ENCODE results near the gene C18orf63.
A peak's percentile ranks its signal among the peaks of the same experiment; 100 is the strongest.
"Not testable (repeated sequence)": the region's sequence is repeated elsewhere in the genome, so short reads cannot be mapped to it uniquely, and the experiment has no call there.

Gene C18orf63

DNA sequence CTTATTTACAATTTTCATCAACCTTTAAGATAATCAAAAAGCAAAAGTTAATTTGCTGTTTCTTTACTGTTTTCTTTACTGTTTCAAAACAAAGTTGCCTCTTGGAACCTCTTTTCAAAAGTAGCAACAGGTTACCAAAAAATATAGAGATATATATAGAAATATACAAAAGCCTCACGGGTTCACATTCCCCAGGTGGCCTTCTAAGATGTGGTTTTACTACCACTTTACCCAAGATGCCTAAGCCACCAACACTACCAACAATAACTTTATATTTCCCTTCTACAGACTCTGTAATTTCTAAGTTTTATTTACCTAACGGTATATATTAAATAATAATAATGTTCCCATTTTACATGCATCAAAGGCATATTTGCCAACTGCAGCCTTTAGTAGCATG lies 28.8 kb upstream of the C18orf63 start:
- DNase-seq, result no peak

DNA sequence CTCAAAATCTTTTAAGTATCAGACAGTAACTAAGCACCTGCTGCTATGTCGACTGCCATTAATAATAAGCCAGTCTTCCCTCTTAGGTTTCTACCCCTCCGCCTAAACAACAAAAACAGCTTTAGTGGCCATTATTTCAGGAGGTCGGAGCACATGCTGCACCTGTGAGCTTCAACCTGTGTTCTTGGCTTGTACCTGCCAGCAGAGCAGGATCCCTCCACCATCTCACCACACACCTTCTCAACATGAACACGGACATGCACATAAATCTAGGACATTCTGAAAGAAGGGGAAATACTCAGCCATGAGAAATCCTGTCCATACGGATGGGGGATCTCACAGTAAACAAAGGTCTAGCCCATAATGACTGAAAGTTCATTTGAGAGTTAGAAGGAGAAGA lies 27.6 kb upstream of the C18orf63 start:
- no peak for DNase-seq

DNA sequence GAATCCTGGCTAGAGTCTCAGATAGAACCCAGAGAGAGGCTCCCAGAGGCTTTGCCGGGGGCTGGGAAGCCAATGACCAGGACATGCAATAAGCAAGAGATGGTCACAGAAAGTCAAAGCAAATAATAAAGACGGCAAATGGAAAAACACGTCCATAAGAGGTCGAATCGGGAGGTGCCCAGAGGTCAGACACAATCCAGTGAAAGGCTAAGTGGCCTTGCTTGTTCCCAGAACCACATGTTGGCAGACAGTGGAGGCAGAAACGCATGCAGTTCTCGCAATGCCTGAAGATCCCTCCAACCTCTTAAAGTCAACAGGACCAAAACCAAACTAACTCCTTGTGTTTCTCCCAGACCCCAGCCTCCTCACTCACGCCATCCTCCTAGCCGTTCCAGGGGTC lies 26.9 kb upstream of the C18orf63 start:
- no peak for DNase-seq

DNA sequence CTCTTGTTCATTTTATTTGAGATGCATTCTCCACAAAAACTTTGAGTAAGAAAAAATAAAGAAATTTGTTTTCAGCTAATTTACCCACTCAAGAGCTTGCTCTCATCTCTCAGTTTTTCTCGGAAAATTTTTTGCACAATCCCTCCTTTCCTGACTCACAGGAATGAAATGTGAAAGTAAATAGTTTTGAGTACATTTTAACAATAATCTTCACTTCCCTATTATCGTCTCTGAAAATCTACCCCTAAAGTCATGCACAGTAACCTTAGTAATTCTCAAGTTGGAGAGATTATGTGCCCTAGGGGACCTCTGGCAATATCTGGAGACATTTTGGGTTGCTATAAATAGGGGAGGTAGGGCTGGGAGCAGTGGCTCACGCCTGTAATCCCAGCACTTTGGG lies 26.5 kb upstream of the C18orf63 start:
- DNase-seq, result peak in 1 of 4 experiments; percentile 5

DNA sequence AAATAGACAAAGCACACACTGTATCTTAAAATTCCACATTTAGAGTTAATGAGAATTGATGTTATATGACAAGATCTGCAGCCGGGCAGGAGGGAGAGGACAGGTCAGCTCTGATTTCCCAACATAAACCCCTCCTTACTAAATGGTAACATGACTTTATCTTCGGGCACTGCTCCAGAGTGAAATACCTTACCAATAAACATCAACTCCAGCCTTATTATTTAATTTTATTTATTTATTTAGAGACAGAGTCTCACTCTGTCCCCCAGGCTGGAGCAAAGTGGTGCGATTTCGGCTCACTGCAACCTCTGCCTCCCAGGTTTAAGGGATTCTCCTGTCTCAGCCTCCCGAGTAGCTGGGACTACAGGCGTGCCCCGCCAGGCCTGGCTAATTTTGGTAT lies 25.6 kb upstream of the C18orf63 start:
- DNase-seq, result no peak

DNA sequence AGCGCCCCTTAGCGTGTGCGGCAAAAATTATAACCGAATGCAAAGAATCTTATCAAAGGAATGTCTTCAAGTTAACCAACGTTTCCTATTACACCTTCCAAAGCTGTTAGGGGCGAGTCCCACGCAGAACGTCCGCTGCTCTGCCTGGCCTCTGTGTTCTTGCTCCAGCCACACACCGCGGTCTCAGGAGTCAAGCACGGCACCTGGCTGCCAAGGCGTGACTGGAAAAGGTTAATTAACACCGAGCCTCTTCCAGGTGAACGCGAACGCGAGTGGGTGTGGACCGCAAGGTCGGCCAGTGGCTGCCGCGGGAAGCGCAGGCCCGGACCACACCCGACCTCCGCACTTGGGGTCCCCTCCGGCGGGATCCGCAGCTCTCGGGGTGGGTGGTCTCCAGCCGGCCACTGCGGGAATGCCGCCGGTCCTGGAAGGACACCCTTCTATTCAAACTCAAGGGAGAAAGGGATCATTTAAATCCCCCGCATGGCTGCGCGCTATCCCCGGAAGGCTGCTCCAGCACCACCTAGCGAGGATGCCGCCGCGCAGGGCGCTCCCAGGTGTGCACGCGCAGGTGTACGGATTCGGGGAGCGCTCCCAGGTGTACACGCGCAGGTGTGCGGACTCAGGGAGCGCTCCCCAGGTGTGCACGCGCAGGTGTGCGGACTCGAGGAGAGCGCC lies 24.7 kb upstream of the C18orf63 start:
- peak in 1 of 4 experiments; percentile 20 for DNase-seq

DNA sequence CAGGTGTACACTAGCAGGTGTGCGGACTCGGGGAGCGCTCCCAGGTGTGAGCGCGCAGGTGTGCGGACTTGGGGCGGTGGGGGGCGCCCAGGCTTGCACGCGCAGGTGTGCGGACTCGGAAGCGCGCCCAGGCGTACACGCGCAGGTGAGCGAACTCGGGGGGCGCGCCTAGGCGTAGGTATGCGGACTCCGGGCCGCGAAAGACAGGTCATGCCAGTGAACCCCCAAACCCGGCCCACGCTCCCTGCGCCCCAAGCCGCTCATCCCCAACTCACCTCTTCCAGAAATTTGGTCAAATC lies 24.2 kb upstream of the C18orf63 start:
- DNase-seq, result no peak

DNA sequence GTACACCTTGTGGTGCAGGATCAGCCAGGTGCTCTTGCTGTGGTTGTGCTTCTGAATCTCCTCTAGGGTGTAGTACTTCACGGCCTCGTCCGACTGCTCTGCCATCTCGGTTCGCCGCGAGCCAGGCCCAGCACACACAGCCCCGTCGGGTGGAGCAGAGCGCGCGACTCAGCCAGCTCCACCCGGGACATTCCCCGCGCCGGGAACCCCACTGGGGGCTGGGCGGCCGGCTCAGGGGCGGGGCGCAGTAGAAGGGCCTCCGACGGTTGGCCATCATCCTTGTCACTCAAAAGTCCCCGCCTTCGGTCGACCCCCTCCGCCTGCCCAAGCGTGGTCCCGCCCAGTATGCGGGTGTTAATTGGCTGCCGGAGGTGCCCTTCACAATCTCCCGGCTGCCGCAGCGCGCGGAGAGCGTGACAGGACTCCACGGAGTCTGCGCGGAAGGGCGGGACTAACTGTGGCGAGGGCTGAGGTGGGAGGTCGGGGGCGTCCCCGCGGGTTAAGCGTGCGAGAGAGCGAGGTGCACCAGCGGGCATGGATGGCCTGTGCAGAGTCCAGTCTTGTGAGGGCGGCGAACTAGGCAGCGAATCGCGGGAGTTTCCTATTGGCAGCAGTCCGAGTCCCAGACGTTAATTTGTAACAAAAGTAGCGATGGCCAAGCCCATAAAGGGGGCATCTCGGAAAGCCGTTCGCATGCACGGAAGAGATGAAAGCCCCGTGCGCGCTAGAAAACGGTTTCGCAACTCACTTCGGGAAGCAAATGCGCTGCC lies 23.7 kb upstream of the C18orf63 start, which contains the start of gene CYB5A:
Gene CYB5A, minus strand, starts transcription at position 193 of the 770 bp plus-strand sequence. Its CDS starts 88 bp downstream, at position 105.
- peak; percentile 98 to 99 (median 98) for DNase-seq

DNA sequence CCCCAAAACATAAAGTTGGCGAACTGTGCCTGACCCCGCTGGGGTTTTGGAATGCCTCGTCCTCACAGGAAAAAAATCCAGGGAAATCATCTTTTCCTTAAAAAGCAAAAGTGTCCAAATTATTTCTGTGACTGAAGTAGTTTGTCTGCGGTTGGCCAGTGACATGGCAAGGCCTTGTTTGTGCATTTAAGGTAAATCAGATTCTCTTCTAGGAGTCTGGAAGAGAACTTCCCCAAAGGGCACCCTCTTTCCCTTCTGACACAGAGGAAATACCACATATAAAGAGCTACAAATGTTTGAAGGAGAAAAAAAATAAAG lies 23.1 kb upstream of the C18orf63 start:
- DNase-seq, result peak in 3 of 4 experiments; percentile 14 to 43 (median 30)

DNA sequence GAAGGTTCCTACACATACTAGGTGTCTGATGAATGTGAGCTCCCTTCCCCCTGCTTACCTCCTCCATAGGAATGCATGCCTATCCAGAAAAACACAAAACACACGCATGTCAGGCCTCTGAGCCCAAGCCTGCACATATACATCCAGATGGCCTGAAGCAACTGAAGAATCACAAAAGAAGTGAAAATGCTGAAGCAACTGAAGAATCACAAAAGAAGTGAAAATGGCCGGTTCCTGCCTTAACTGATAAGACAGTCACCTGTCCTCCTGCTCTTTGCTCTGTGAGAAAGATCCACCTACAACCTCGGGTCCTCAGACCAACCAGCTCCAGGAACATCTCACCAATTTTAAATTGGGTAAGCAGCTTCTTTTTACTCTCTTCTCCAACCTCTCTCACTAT lies 22.7 kb upstream of the C18orf63 start:
- DNase-seq, result not testable (repeated sequence)

DNA sequence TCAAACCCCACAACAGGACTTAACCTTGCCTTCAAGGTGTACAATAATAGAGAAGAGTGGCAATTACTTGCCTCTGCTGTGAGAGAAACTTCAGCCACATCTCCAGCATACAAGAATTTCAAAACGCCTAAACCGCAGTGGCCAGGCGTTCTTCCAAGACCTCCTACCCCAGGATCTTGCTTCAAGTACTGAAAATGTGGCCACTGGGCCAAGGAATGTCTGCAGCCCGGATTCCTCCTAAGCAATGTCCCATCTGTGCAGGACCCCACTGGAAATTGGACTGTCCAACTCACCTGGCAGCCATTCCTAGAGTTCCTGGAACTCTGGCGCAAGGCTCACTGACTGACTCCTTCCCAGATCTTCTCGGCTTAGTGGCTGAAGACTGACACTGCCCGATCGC lies 21.1 kb upstream of the C18orf63 start:
- no peak for DNase-seq

DNA sequence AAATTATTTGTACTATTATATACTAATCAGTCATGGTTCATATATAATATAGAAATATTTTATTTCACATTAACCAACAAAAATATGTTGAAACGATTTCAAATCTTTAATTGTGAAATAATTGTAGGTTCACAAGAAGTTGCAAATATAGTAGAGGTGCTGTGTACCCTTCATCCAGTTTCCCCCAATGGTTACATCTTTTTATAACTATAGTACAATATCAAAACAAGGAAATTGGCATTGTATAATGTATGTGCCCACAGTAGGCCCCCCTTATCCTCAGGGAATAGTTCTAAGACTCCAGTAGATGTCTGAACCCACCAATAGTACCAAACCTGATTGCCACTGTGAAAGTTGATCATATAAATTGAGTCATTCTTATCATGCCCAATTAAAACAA lies 16.5 kb upstream of the C18orf63 start:
- DNase-seq, result no peak

DNA sequence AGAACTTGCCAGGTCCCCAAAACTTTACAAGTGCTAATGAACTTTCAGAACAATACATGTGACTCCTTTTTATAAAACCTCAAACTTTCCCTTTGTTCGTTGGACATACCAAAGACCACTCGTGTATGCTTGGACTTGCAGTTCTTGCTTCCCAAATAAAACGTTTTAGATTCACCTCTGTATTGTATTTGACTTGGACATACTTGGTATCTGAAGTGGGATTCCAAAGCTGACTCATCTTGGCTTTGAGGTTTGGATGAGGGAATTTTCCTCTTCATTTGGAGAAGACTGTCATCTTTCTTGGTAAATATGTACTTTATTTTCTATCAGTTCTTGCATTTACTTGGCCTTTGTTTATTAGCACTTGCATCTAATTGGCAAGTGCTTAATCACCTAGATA lies 15.9 kb upstream of the C18orf63 start:
- DNase-seq, result no peak

DNA sequence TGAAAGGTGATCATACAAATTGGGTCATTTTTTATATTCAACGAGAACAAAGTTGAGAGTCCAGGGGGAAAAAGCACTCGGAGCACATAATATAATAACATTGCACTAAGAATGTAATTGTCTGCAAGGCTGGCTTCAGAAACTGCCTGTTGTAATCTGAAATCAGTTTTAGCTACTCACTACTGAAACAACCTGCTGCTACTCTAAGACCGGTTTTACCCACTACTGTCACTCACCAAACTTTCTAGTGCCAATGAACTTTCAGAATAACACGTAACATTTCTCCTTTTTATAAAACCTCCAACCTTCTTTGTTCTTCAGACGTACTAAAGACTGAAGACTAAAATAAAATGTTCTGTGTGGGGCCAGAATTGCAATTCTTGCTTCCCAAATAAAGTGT lies 12.3 kb upstream of the C18orf63 start:
- DNase-seq, result no peak

DNA sequence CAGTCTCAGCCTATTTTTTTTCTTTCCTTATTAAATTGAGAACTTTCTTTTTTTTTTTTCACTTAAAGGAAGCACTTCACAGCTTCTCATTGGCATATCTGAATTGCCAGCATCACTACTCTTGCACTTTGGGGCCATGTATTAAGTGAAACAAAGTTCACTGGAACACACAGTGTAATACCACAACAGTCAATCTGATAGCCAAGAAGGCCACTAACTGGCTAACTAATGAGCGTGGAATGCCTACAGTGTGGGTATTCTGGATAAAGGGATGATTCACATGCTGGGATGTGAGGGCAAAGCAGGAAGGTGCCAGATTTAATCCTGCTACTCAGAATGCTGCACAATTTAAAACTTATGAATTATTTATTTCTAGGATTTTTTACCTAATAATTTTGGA lies 11.7 kb upstream of the C18orf63 start:
- DNase-seq, result no peak

DNA sequence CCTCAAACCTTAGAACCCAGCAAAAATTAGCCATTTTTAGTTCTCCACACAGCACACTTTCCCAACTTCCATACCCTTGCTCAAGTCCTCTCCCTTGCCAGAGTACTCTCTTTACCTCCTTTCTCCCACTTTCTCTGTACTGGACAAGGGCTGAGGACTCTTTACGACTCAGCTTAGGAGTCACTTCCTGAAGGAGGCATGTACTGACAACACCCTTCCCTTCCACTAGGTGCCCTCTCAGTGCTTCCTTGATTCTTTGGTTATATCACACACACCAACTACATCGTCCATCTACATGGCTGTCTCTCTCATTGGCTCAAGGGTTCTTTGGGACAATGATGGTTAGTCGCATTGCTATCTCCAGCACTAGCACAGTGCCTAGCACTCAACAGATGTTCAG lies 5.2 kb upstream of the C18orf63 start:
- DNase-seq, result peak; percentile 22 to 64 (median 50)

DNA sequence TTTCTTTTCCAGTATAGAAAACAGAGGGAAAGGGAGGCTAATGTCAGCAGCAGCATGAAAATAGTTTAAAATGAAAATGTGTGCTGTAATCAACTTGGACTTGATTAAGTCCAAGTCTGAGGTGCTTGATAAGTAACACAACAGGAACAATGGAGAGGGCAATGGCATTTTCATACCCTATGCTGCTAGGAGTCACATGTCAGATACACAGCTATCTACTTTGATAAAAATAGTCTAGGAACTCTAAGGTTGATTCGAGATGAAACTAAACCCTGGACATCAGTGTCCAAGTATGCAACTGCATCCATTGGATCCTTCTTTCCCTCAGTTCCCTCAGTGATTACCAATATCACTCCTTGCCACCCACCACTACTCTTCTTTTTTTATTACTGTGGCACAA lies 4.6 kb upstream of the C18orf63 start:
- DNase-seq, result no peak

DNA sequence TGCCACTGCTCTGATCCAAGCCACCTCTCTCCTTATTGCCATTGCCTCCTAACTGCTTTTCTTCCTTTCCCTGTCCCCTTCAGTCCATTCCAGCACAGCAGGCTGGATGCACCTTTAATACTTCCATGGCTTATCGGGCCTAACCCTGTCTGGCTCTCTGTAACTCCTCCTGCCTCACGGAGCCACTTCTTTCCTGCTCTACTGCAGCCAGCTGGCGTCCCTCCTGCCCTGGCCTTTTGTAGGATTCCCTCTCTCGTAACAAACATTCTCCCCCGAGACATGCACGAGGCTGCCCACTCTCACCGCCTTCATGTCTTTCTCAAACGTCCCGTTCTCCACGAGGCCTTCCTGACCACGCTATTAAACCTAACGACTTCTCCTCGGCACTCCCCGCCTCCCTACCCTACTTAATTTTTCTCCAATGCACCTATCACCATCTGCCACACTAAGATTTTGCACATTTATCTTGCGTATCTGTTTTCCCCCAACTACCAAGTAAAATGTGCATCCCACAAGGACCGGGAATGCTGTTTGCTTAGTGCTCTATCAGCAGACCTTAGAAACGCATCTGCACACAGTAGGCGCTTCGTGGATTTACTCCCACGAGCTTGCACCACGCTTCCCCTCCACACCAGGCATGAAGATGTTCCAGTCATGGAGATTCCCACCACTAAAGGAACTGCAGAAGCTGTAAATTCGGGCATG lies 728 bp upstream of the C18orf63 start:
- DNase-seq, result no peak

DNA sequence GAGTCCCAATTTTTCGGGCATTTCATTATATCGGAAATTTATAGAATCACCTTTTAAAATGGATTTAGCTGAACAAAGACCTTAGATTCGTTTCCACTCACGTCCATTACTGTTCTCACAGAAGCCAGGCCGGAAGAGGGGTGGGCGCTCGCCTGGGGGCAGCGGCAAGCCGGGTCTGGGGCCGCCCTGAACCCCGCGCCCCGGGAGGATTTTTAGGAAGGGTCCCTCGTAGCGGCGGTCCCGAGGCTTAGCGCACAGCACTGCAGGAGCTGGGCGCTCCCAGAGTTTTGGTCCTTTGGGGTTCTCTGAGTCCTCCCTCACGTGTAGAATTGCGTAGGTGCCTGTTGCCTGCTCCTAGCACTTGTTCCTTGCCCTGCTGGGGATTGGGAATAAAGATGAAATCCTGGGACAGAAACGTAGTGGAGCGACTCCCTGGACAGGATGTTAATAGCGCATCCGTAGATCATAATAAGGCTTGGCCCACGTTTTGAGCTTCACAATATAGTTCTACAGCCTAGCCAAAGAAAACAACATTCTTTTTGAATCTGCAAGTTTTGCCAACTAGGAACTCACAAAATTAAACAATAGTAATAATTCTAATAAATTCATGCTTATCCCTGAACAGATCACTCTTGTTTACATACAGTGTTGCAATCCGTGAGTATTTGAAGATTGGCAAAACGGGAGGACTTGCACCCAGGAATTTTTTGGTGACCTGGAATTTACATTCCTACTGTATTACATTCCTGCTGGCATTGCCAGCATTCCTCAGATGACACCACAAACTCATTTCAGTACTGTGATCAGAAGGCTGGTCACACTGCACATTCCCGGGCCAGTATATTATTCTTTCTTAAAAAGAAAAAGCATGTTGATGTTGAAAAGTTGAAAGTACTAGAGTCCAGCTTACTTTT lies 875 bp downstream of the C18orf63 start:
- DNase-seq, result no peak

DNA sequence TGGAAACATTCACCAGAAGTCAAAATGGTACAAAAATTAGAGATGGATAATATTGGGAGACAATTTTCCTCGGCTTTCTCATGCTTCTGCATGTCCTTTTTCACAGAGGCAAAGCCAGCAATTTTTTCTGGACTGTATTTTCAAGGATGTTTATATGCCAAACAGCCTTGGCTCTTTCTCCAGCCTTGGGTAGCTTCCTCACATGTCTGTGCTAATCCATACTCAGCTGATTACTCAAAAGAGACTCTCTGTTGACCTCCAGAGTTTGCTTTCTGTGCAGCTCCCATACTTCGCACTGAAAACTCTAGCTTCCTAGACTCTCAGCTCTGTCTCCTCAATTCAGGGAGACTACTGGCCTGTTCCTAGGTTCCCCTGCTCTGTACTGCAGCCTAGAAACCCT lies 10.6 kb downstream of the C18orf63 start:
- no peak for DNase-seq

DNA sequence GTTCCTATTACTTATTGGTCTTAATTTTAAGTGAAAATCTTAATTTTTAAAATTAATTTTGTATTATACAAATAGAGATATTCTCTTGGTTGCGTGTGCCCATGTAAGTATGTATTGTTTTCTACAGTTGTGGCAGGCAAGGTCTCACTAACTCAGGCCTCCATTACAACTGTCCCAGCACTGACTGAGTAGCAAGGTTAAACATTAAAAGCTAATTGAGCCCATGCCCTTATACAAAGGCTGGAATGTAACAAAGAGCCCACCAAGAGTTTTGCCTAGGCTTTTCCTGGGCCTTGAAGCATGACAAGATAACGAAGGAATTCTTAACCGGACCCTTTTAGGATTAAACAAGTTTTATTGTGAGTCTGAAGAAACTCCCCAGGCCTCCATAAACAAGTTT lies 11.2 kb downstream of the C18orf63 start:
- DNase-seq, result not testable (repeated sequence)

DNA sequence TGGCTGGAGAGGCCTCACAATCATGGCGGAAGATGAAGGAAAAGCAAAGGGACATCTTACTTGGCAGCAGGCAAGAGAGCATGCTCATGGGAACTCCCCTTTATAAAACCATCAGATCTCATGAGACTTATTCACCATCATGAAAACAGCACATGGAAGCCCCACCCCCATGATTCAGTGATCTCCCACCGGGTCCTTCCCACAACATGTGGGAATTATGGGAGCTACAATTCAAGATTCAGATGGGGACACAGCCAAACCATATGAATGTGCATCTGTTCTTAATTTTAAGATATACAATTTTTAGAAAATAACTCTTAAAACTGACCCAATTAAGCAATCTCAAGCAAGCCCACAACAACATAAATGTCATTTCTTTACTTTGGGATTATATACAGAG lies 12.6 kb downstream of the C18orf63 start:
- DNase-seq, result no peak

DNA sequence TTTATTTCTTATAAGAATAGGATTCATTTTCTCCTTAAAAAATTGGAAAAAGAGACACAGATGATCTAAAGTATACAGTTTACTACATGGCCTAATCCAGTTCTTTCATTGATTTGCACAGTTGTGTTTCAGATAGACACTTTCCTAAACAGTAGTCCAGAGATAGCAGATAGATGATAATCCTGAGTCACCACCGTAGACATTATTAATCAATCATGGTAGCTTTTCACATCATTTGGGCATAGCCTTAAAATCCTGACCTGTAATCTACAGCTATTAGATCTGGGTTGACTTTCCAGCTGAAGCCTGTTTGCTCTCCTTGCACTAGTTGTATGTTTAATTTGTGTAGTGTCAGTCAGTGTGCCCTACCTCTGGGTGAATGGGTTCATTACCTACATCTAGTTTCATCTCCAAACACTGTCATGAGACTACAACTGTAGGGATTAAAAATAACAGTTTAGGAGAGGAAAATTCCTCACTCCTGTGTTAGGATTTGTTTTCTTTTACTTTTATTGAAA lies 14.1 kb downstream of the C18orf63 start:
- no peak for DNase-seq
